Thoracic aorta (tissue), 2 donors: ENCODE results near the gene GPAT3. TPM values are rescaled to one million over a fixed set of nuclear protein-coding genes. Genes with fewer than 3 reads are reported as not detected.
A peak's percentile ranks its signal among the peaks of the same experiment; 100 is the strongest.

ENCODE experiments used
- ATAC-seq: fragments of 150-250 bp; one replicate; pipeline ENCODE4 v1.8.0; 2017; ENCODE audit warnings: low read depth; ENCODE audit not compliant: insufficient number of reproducible peaks, low FRiP score
- DNase-seq: peaks from one replicate; pipeline ENCODE4 v3.0.0-alpha.2; 2020; ENCODE audit warnings: low spot score
- H3K27ac ChIP-seq, 2 donors: fragments of 200-600 bp; sonication (generic); 1 replicate in 1 of 2; 2 replicates in 1 of 2; pipeline ENCODE4 v1.5.1; 2016; ENCODE audit warnings: mild to moderate bottlenecking in 2 of 2, moderate library complexity in 2 of 2
- H3K27me3 ChIP-seq: fragments of 200-600 bp; sonication (generic); replicated peaks from 2 replicates; pipeline ENCODE4 v1.6.0; 2016; ENCODE audit warnings: mild to moderate bottlenecking; ENCODE audit not compliant: insufficient read depth
- H3K36me3 ChIP-seq: fragments of 200-600 bp; sonication (generic); one replicate; pipeline ENCODE4 v1.5.1; 2016
- H3K4me1 ChIP-seq, 2 donors: fragments of 200-600 bp; sonication (generic); 1 replicate in 1 of 2; 2 replicates in 1 of 2; pipeline versions ENCODE4 v1.5.1 to v1.6.0; 2016; ENCODE audit warnings: low read depth in 2 of 2, mild to moderate bottlenecking in 1 of 2; ENCODE audit not compliant: control insufficient read depth in 1 of 2
- H3K4me3 ChIP-seq: fragments of 200-600 bp; sonication (generic); 2 replicates; pipeline ENCODE4 v1.5.1; 2016; ENCODE audit warnings: mild to moderate bottlenecking
- H3K9me3 ChIP-seq: fragments of 200-600 bp; sonication (generic); 2 replicates; pipeline ENCODE4 v1.5.1; 2016
- CTCF ChIP-seq: fragments of 200-600 bp; sonication (generic); IDR thresholded peaks from one replicate; pipeline ENCODE4 v1.5.1; 2019; ENCODE audit warnings: antibody characterized with exemption
- total RNA-seq, 2 donors: library from RNA; depleted of rRNA; stranded (reverse); fragments of >200 nt; gene quantifications; one replicate each; pipeline versions ENCODE4 v1.1.0 to v1.2.3, GENCODE V29; 2016

Gene GPAT3
- total RNA-seq, 2 donors from 2014 or later, result 6.6 to 7.8 TPM

- H3K36me3 ChIP-seq, result no peaks in the 10 kb centered on the region
- H3K27me3 ChIP-seq, result no peaks in the 10 kb centered on the region
- no peaks in the 10 kb centered on the region for H3K4me1 ChIP-seq
- TF ChIP-seq CTCF, result no peak
- DNase-seq, result no peak
- no peak overlapping the region for H3K27ac ChIP-seq
- no peak overlapping the region for H3K4me3 ChIP-seq
- ATAC-seq, result no peak
- H3K9me3 ChIP-seq, result no peaks in the 10 kb centered on the region
Observed at GRCh38 chr4:83510442-83510841, 25.5 kb upstream of the GPAT3 start.

GRCh38 chr4:83516042-83516772 lies 19.7 kb upstream of the GPAT3 start:
- no peaks in the 10 kb centered on the region for H3K36me3 ChIP-seq
- no peak overlapping the region for H3K27ac ChIP-seq
- DNase-seq (peak; percentile 10), ATAC-seq (no peak)
- no peaks in the 10 kb centered on the region for H3K27me3 ChIP-seq
- no peaks in the 10 kb centered on the region for H3K9me3 ChIP-seq
- no peak for TF ChIP-seq CTCF
- H3K4me1 ChIP-seq, result no peaks in the 10 kb centered on the region
- H3K4me3 ChIP-seq, result no peak overlapping the region

- Histone ChIP-seq H3K36me3 (no peaks in the 10 kb centered on the region), H3K4me3 (no peak overlapping the region), H3K27ac (no peak overlapping the region), H3K27me3 (no peaks in the 10 kb centered on the region), H3K4me1 (no peaks in the 10 kb centered on the region), H3K9me3 (no peaks in the 10 kb centered on the region)
- ATAC-seq (no peak), DNase-seq (no peak)
- no peak for TF ChIP-seq CTCF
Observed at GRCh38 chr4:83522239-83522638, 13.7 kb upstream of the GPAT3 start.

GRCh38 chr4:83527671-83528070 lies 8.2 kb upstream of the GPAT3 start:
- Histone ChIP-seq H3K4me1 (no peaks in the 10 kb centered on the region), H3K36me3 (no peaks in the 10 kb centered on the region), H3K27ac (no peak overlapping the region), H3K4me3 (no peak overlapping the region), H3K9me3 (no peaks in the 10 kb centered on the region), H3K27me3 (no peaks in the 10 kb centered on the region)
- no peak for ATAC-seq
- TF ChIP-seq CTCF, result no peak
- no peak for DNase-seq

GRCh38 chr4:83536362-83537272 lies 709 bp downstream of the GPAT3 start:
- peaks cover 4 to 8% of the 10 kb centered on the region in 2 donors for H3K4me1 ChIP-seq
- no peak for TF ChIP-seq CTCF

More at GRCh38 chr4:83536362-83537272, 709 bp downstream of the GPAT3 start:
- H3K4me3 ChIP-seq, result peak overlapping the region; percentile 76
- DNase-seq (no peak), ATAC-seq (no peak)
- H3K27me3 ChIP-seq, result no peaks in the 10 kb centered on the region
- H3K27ac ChIP-seq, result peak overlapping the region; percentile 20 to 36
- H3K9me3 ChIP-seq, result no peaks in the 10 kb centered on the region
- no peaks in the 10 kb centered on the region for H3K36me3 ChIP-seq
